ENCODE data around the gene MAPKAP1.
"Not testable (repeated sequence)": the region's sequence is repeated elsewhere in the genome, so short reads cannot be mapped to it uniquely, and the experiment has no call there.

The MAPKAP1 gene

DNA sequence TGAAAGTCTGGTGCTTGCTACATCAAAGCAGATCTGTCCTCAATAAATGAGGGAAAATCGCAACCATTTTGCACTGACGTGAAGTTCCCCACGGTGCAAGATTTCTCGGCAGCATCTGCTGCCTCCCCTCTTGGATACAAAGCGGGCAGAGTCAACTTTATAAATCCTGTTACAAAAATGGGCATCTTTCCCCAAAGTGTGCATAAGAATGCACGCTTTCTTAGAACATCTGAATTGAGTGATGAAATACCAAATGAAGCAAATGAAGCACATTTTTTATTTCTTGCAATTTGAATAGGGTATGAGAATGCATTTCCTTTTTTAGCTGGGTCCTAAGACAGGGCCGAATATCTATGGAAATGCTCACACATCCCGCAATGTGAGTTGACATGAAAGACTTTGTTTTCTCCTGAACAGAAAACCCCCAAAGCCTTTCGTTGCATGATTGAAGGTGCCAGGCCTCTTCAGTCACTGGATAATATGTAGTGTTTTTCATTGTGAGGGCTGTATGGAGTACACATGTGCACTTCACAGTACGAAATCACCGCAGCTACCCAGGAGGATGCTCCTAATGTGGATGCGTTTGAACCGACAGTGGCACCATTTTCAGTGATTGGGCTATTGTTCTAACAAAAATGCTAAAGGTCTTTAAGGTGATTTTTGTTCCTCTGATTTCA, 19.6 kb upstream of the MAPKAP1 start:
- DNase-seq, result no peak

- DNase-seq, result no peak
Observed at GRCh38 chr9:125707472-125707804, 430 bp upstream of the MAPKAP1 start.

- DNase-seq, result no peak
Observed at GRCh38 chr9:125705893-125706292, 1.1 kb downstream of the MAPKAP1 start.

DNA sequence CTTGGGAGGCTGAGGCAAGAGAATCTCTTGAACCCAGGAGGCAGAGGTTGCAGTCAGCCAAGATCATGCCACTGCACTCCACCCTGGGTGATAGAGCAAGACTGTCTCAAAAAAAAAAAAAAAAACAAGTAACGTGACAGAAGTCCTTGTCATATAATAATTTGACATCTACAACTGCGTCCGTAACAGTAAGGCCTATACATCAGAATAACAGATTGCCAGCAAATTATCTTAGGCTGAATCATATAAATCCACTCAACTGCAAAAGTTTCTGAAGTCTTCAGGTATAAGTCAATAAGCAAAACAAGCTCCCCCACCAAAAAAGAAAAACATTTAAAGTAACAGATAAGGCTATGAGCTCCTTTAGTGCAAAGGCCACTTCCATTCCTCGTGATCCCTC, 3.3 kb downstream of the MAPKAP1 start:
- DNase-seq, result no peak

DNA sequence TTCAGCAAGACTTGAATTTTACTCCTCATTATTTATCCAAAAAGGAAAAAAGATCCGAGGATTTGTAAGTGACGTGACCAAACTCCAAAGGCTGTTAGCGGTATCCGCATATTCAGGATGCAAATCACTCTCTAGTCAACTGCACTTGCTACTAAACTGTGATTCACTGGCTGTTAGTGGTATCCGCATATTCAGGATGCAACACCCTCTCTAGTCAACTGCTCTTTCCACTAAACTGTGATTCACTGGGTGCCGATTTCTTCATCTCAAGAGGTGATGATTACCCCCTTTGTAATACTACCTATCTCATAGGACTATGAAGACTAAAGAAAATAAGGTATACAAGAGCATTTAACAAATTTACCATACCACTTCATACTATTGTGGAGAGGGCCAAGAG, 5.7 kb downstream of the MAPKAP1 start:
- DNase-seq, result no peak

DNA sequence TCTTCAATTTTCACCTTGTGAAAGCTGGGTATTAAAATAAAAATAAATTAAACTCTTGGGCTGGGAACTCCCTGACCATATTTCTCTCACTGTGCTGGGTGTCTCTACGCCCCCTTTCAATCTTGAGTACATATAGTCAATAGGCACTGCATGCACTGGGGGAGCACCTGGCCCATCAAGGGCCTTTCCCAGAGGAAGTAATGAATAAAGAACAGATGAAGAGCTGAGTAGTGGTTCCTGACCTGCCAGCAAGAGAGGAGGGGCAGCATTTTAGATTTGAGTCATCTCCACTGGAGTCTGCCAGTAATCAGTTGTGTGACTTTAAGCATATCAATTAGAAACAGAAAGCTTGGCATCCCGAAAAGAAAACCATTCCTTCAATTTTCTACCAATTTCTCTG, 6.2 kb downstream of the MAPKAP1 start:
- DNase-seq, result no peak

GRCh38 chr9:125699870-125700269, 7.1 kb downstream of the MAPKAP1 start:
- DNase-seq, result no peak

DNA sequence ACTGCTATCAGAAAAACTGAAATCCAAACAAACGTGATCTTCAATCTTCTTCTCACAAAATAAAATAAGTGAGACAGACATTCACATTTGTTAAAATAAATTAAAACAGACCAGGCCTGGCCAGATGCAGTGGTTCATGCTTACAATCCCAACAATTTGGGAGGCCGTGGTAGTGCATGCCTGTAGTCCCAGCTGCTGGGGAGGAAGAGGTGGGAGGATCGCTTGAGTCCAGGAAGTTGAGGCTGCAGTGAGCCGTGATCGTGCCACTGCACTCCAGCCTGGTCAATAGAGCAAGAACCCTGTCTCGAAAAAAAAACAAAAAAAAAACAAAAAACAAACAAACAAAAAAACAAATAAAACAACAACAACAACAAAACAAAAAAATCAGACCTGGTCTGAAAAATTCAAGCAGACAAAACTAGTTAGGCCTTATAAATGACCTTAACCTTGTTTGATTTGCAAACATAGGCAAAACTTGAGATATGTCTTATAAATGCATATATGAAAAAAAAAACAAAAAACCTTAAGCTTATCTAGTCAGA, 10.8 kb downstream of the MAPKAP1 start:
- DNase-seq, result no peak

- not testable (repeated sequence) for DNase-seq
Observed at GRCh38 chr9:125695548-125695947, 11.5 kb downstream of the MAPKAP1 start.

DNA sequence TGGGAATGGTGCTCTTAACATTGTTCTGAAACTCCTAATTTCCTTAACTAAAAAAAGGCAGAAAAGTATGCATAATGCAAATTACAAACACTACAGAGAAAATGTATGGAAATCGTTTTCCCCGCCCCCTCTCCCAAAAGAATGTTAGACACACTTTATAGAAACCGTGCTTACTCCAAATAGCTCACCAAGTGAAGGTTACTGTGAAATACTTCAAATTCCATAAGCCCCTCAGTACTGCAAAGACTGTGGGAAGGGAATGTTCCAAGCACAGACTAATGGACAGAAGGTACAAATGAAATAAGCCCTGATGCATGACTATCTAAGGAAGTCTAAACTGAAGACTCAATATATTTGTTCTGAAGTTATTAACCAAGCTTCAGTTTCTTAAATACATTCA, 12.5 kb downstream of the MAPKAP1 start:
- no peak for DNase-seq

DNA sequence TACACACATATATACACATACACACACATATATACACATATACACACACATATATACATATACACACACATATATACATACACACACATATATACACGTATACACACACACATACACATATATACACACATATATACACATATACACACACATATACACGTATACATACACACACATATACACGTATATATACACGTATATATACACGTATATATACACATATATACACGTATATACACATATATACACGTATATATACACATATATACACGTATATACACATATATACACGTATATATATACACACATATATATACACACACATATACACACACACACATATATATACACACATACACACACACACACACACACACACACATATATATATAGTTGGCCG, 13.5 kb downstream of the MAPKAP1 start:
- not testable (repeated sequence) for DNase-seq

DNA sequence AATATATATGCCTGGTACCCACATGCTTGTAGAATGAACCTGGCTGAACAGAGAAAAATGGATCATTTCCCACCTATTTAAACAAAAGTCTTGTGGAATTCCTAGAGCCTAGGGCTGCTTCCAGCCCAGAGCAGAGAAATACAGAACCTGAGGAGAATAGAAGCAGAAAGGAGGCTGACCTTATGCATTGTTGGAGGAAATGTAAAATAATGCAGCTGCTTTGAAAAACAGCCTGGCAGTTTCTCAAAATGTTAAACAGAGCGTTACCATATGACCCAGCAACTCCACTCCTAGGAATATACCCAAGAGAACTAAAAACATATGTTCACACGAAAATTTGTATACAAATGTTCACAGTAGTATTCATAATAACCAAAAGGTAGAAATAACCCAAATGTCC, 15.1 kb downstream of the MAPKAP1 start:
- DNase-seq, result no peak

- DNase-seq, result no peak
Observed at GRCh38 chr9:125690679-125691078, 16.3 kb downstream of the MAPKAP1 start.

GRCh38 chr9:125687163-125687863, 19.7 kb downstream of the MAPKAP1 start:
- no peak for DNase-seq

DNA sequence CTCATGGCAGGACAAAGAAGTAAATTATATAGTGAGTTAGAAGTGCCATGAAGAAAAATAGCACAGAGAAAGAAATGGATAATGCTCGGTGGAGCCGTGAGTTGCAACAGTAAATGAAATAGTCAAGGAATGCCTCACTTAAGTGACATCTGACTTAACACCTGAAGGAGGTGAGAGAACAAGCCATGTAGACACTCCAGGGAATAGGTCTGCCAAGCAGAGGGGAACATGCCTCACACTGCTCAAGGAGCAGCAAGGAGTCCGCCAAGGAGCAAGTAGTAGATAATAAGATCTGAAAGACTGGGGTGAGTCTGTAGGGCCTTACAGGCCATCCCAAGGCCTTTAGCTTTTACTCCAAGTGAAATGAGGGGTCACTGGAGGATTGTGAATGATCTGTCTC, 21.8 kb downstream of the MAPKAP1 start:
- DNase-seq, result no peak

GRCh38 chr9:125683486-125683885, 23.5 kb downstream of the MAPKAP1 start:
- no peak for DNase-seq

- no peak for DNase-seq
Observed at GRCh38 chr9:125682340-125682739, 24.7 kb downstream of the MAPKAP1 start.

GRCh38 chr9:125681657-125682056, 25.4 kb downstream of the MAPKAP1 start:
- DNase-seq, result no peak

GRCh38 chr9:125681086-125681622, 25.9 kb downstream of the MAPKAP1 start:
- no peak for DNase-seq

DNA sequence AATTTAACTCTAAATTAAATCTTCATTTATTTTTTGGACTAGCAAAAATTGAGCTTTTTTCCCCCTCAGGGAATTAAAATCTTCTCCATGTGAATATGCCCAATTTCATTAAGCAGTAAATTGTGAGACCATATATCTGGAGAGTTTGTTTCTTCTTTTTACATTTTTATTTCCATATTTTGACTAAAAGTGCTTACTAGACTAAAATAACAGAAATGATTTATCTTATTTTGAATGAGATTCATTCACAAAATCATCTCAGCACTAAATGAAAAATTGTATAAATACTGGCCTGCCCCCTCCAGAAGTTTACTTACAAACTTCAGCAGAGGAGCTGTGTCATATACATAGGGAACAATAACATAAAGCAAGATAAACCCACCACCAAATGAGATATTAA, 26.6 kb downstream of the MAPKAP1 start:
- no peak for DNase-seq

- DNase-seq, result no peak
Observed at GRCh38 chr9:125679597-125680189, 27.3 kb downstream of the MAPKAP1 start.

DNA sequence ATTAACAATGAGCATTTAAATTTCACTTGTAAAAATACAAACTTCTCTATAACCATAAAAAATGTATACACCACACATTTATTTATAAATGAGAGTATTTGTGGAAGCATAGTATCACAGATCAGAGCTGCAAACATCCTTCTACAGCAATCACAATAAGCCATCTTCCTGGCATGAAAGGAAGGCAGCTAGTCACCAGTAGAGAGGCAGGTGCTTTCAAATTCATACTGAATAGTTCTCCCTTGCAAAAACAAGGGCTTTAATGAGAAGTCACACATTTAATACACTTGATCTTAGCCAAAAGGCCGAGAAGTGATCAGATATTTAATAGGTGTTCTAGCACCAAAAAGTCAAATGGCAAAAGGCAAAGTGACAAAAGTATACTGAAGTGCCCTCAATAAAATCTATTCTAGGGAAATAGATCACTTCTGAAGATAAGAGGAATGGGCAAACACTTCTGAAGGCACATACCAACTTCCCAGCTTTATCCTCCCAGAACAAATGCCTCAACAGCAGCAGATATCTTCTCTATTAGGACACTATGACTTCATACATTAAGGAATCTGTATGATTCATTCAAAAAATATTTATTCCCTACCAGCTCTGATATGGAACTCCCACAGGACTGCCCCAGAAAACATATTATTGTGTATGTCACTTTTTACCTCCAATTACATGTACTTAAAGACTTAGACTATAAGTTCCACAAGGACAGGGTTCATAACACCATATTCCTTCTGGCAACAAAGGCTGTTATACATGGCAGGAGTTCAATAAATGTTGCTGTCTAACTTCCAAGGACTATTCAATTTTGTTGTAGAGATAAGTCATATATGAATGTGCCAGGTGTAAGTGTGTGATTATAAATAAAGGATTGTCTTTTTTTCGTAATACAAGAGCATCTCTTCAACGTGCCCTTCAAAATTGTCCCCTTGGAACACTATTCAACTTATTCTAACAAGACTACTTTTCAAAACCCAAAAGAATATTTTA, 31.7 kb downstream of the MAPKAP1 start:
- DNase-seq, result no peak

GRCh38 chr9:125672876-125673275, 34.1 kb downstream of the MAPKAP1 start:
- no peak for DNase-seq
